HG03354 (cell line): ENCODE data around the gene BRINP3.

ENCODE experiments used
- ATAC-seq: cut with Tn5 transposase; IDR thresholded peaks from one replicate; pipeline ENCODE4 v1.9.1; 2021; ENCODE audit warnings: mild to moderate bottlenecking; ENCODE audit not compliant: unreplicated experiment, poor library complexity, severe bottlenecking

Gene BRINP3

DNA sequence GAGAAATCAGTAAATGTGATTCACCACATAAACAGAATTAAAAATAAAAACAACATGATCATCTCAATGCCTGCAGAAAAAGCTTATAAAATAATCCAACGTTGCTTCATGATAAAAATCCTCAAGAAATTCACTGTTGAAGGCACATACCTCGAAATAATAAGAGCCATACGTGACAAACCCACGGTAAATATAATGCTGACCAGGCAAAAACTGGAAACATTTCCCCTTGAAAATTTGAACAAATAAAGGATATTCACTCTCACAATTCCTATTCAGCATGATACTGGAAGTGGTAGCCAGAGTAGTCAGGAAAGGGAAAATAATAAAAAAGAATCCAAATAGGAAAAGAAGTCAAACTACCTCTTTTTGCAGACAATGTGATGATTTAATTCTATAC lies 148.8 kb downstream of the BRINP3 start:
- ATAC-seq, result no peak

DNA sequence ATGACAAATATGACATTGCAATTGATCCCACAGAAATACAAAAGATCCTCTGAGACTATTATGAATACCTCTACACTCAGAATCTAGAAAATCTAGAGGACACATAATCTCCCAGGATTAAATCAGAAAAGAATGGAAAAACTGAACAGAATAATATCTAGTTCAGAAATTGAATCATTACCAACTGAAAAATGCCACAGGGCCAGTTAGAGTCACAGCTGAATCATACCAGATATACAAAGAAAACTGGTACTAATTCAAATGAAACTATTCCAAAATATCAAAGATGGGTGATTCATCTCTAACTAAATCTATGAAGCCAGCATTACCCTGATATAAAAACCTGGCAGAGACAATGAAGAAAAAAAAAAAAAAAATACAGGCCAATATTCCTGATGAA lies 149.3 kb downstream of the BRINP3 start:
- no peak for ATAC-seq

GRCh38 chr1:190327271-190327670 lies 150.4 kb downstream of the BRINP3 start:
- ATAC-seq, result no peak

DNA sequence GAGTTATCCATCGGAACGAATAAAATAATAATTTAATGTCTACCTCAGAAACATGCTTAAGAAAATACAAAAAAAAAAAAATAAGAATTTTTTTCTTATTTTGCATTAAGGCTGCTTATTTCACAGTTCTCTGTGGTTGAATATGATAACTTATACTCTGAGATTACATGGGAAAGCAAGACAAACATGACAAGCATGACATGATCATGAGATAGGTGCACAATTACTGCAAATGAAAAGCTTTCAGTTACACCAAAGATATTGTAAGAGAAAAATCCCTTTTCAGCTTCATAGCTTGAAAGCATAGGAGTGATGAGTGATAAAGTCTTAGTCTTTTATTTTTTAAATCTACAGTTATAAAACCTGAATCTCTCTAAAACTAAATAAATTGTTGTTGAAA lies 154.1 kb downstream of the BRINP3 start:
- no peak for ATAC-seq

GRCh38 chr1:190322274-190322673 lies 155.4 kb downstream of the BRINP3 start:
- no peak for ATAC-seq

DNA sequence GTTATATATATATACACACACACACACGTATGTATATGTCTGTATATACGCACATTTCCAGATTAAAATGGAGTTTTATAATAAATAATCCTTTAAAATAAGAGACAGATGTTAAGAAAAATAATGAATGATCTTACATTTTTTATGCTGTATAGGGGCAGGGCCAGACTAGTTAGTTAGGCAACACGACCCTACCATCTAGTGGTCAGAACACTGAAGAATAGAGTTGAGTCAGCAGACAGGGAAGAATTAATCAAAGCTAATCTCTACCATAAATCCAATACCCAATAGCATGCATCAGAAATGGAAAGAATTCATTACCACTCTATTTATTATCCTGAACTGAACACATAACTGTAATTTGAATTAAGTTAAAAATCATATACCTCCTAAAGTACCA lies 156.7 kb downstream of the BRINP3 start:
- ATAC-seq, result no peak

GRCh38 chr1:190312763-190313162 lies 164.9 kb downstream of the BRINP3 start:
- no peak for ATAC-seq

DNA sequence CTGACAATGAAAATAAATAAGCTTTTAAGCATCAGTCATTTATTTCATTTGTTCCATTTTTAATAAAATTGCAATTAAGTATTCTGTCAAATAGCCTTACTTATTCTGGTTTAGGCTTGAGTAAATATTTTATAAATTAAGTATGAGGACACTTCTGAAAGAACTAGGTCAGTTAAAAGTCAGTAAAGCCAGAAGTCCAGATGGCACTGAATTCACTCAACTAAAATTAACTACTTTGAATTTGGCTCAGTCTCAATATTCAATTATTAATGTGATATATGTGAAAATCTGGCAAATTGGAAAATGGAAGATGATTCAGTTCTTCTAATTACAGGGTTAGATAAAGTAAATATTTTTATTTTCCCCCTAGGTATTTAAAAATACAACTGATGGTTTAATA lies 174.2 kb downstream of the BRINP3 start:
- ATAC-seq, result no peak

DNA sequence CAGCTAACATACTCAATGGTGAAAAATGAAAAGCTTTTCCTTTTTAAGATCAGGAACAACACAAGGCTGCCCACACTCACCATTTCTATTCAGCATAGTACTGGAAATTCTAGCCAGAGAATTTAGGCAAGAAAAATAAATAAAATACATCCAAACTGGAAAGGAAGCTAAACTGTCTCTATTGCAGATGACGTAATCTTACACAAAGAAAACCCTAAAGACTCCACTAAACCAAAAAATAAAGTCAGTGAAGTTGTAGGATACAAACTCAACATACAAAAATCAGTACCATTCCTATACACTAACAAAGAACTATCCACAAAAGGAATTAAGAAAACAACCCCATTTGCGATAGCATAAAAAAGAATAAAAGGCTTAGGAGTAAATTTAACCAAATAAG lies 181.2 kb downstream of the BRINP3 start:
- ATAC-seq, result no peak

GRCh38 chr1:190289897-190290296 lies 187.8 kb downstream of the BRINP3 start:
- ATAC-seq, result no peak

GRCh38 chr1:190286111-190286510 lies 191.6 kb downstream of the BRINP3 start:
- ATAC-seq, result no peak

DNA sequence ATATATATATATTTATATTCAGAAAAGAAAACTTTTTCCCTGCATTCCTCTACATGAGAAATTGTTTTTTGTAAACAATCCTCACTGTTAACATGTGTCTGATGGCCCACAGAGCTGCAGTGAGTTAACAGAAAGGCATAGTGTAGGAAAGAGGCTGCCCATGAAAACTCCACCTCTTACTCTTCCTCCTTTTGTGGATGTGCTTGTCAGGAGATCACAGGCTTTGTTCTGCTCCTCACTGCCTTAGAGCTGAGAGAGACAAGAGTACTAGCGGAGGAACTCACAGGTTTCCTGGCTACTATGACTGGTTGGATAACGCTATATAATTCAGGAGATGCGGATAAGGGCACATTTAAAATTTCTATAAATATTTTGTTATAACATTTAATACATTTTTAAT lies 200.6 kb downstream of the BRINP3 start:
- no peak for ATAC-seq

GRCh38 chr1:190274721-190275120 lies 202.9 kb downstream of the BRINP3 start:
- ATAC-seq, result no peak

GRCh38 chr1:190273161-190273560 lies 204.5 kb downstream of the BRINP3 start:
- ATAC-seq, result no peak

DNA sequence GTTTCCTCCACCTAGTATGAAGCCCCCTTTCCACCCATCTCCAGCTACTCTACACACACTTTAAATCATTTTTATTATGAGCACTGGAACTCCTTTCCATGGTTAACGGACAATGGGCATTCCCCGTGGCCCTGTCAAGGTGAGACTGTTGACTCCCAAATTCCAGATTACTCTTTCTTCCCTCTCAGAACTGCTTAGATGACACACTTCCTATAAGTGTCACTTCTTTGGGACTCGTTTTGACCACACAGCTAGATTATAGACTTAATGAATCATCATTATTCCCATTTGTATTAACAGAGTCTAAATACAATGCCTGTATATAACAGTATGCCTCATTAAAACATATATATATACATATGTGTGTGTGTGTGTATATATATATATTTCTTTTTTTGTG lies 215.1 kb downstream of the BRINP3 start:
- no peak for ATAC-seq

DNA sequence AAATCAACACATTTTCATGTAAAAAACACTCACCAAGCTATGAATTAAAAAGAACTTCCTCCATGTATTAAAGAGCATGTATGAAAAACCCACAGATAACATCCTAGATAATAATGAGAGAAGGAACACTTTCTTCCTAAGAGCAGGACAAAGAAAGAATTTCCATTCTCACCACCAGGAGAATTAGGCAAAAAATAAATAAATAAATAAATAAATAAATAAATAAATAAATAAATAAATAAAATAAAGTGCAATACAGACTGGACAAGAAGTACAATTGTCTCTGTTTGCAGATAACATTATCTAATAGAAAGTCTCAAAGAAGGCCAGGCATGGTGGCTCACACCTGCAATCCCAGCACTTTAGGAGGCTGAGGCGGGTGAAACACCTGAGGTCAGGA lies 218.2 kb downstream of the BRINP3 start:
- no peak for ATAC-seq

GRCh38 chr1:190258003-190258402 lies 219.7 kb downstream of the BRINP3 start:
- ATAC-seq, result no peak

- no peak for ATAC-seq
Measured at GRCh38 chr1:190252046-190252445, 225.6 kb downstream of the BRINP3 start.

DNA sequence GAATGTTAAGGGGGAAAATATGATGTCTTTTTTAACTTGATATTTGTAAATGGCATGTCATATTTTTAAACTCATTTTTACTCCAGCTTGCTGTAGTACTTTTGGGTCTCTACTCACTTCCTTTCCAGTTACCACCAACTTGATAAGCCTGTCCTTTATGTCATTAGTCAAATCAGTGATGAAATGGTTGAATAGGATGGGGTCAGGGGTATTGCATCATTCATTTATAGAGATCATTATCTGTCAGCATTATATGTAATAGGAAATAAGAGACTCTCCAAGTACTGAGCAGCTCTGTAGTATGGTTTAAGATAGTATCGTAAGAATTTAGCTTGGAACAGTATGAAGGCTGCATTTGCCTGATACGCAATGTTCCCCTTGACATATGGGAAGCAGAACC lies 227.3 kb downstream of the BRINP3 start:
- ATAC-seq, result no peak

- no peak for ATAC-seq
Measured at GRCh38 chr1:190244406-190244805, 233.3 kb downstream of the BRINP3 start.

DNA sequence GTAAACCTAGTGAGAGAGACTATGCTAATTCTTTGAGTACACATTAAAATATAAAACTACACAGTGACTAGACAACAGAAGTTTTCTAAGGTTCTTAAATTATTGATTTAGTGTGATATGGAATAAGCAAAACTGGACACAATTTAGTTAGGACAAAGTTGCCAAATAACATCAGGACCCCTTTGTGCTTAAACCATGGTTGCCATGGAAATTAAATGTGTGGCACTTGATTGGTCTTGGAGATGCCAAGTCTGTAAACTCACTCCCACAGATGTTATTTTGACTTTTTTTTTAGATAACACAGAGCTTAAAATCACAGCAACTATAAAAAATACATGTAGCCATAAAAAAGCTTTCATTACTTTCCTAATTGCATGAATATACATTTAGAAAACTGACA lies 234.6 kb downstream of the BRINP3 start:
- ATAC-seq, result no peak

- no peak for ATAC-seq
Measured at GRCh38 chr1:190226006-190226405, 251.7 kb downstream of the BRINP3 start.

GRCh38 chr1:190212450-190212849 lies 265.2 kb downstream of the BRINP3 start:
- ATAC-seq, result no peak
